HCT116 (cell line): ENCODE results near the gene TIGAR. TPM values are rescaled to one million over a fixed set of nuclear protein-coding genes. Genes with fewer than 3 reads are reported as not detected.

ENCODE experiments used
- ATAC-seq: fragments of 200-7000 bp; cut with Tn5 transposase; 2 replicates; pipeline ENCODE4 v1.9.1; 2020; ENCODE audit warnings: mild to moderate bottlenecking, moderate library complexity
- BruUV-seq: library from RNA; stranded (reverse); fragments of 400-500 nt; replicated peaks from 2 replicates; lab custom pipeline; 2021; lab: Mats Ljungman, UMichigan
- CTCF ChIA-PET: fragments of 300-600 bp; sonication (Branson Sonifier 250); formaldehyde crosslinking; loops from one replicate; lab custom pipeline; 2021; ENCODE audit warnings: antibody characterized with exemption; lab: Charles Lee
- POLR2A ChIA-PET: fragments of 300-600, 350-600 bp; sonication (Branson Sonifier 250); formaldehyde crosslinking; loops from one replicate; lab custom pipeline; 2021; ENCODE audit warnings: antibody characterized with exemption; lab: Charles Lee
- RAD21 ChIA-PET, 2 experiments: fragments of 300-600 bp; sonication (Branson Sonifier 250); formaldehyde crosslinking; loops; one replicate each; lab custom pipeline; 2023; ENCODE audit warnings: low total read pairs in 2 of 2; ENCODE audit not compliant: uncharacterized antibody in 2 of 2, unreplicated experiment in 2 of 2, low non-redundant PET in 1 of 2; lab: Charles Lee
- DNase-seq: peaks from one replicate; pipeline ENCODE4 v3.0.0-alpha.2; 2010; ENCODE audit warnings: low read depth, low spot score
- H2AFZ ChIP-seq: fragments of 200-600 bp; shearing (Covaris generic), sonication (generic); 2 replicates; pipeline ENCODE4 v1.6.1; 2017; ENCODE audit warnings: low read depth, mixed run types, mixed read lengths, antibody characterized with exemption, low read length; ENCODE audit not compliant: poor library complexity, severe bottlenecking
- H3K27ac ChIP-seq: 2 replicates; pipeline ENCODE4 v1.5.1; 2012; ENCODE audit warnings: low read depth, low read length
- H3K27me3 ChIP-seq: fragments of 200-600 bp; sonication (generic); 2 replicates; pipeline ENCODE4 v1.6.1; 2016; ENCODE audit warnings: mixed run types, low read length, mixed read lengths; ENCODE audit not compliant: insufficient read depth
- H3K36me3 ChIP-seq, 2 experiments: fragments of 200-500 bp in 1 of 2; fragments of 200-600 bp in 1 of 2; sonication (Bioruptor generic) in 1 of 2; sonication (generic) in 1 of 2; 2 replicates each; pipeline versions ENCODE4 v1.5.1 to v1.6.1; 2014 to 2016; ENCODE audit warnings: low read length in 2 of 2, inconsistent platforms in 1 of 2, mixed read lengths in 1 of 2, mixed run types in 1 of 2; ENCODE audit not compliant: insufficient read depth in 2 of 2, control insufficient read depth in 1 of 2
- H3K4me1 ChIP-seq, 2 experiments: fragments of 200-600 bp in 1 of 2; sonication (generic) in 1 of 2; 2 replicates each; pipeline versions ENCODE4 v1.5.1 to v1.6.1; 2012 to 2017; ENCODE audit warnings: low read length in 2 of 2, inconsistent platforms in 1 of 2, mild to moderate bottlenecking in 1 of 2, mixed read lengths in 1 of 2, mixed run types in 1 of 2, moderate library complexity in 1 of 2; ENCODE audit not compliant: insufficient read depth in 2 of 2, control insufficient read depth in 1 of 2
- H3K4me2 ChIP-seq: fragments of 200-600 bp; sonication (generic); 2 replicates; pipeline ENCODE4 v1.6.1; 2017; ENCODE audit warnings: mixed run types, low read length, mixed read lengths
- H3K4me3 ChIP-seq, 2 experiments: fragments of 200-600 bp in 1 of 2; sonication (generic) in 1 of 2; replicated peaks in 1 of 2; 2 replicates each; pipeline ENCODE4 v1.5.1; 2011 to 2016; ENCODE audit warnings: low read length in 2 of 2, control low read depth in 1 of 2, low read depth in 1 of 2, mild to moderate bottlenecking in 1 of 2, mixed read lengths in 1 of 2, mixed run types in 1 of 2
- H3K79me2 ChIP-seq: fragments of 200-600 bp; sonication (generic); 2 replicates; pipeline ENCODE4 v1.6.1; 2017; ENCODE audit warnings: mild to moderate bottlenecking, mixed run types, low read length, moderate library complexity, mixed read lengths; ENCODE audit not compliant: insufficient read depth
- H3K9ac ChIP-seq: fragments of 200-600 bp; sonication (generic); 2 replicates; pipeline ENCODE4 v1.6.1; 2016; ENCODE audit warnings: low read length, mixed read lengths
- H3K9me2 ChIP-seq: fragments of 200-600 bp; sonication (generic), shearing (Covaris generic); 2 replicates; pipeline ENCODE4 v1.6.1; 2017; ENCODE audit warnings: mixed run types, mild to moderate bottlenecking, moderate library complexity; ENCODE audit not compliant: insufficient read depth
- H3K9me3 ChIP-seq, 2 experiments: fragments of 200-500 bp in 1 of 2; fragments of 200-600 bp in 1 of 2; sonication (Bioruptor generic) in 1 of 2; sonication (generic) in 1 of 2; 2 replicates each; pipeline ENCODE4 v1.6.1; 2014 to 2017; ENCODE audit warnings: low read length in 2 of 2, mixed read lengths in 2 of 2, inconsistent platforms in 1 of 2, low read depth in 1 of 2, mild to moderate bottlenecking in 1 of 2, mixed run types in 1 of 2, moderate library complexity in 1 of 2; ENCODE audit not compliant: control insufficient read depth in 1 of 2, insufficient read depth in 1 of 2
- H4K20me1 ChIP-seq: fragments of 200-600 bp; sonication (generic), shearing (Covaris generic); 2 replicates; pipeline ENCODE4 v1.6.1; 2017; ENCODE audit warnings: mixed run types, mild to moderate bottlenecking, moderate library complexity; ENCODE audit not compliant: insufficient read depth
- CBX3 ChIP-seq: IDR thresholded peaks from 2 replicates; pipeline ENCODE4 v1.6.1; 2012; ENCODE audit warnings: low read depth
- CEBPB ChIP-seq: IDR thresholded peaks from 2 replicates; pipeline ENCODE4 v1.6.1; 2012; ENCODE audit warnings: low read depth
- ELF1 ChIP-seq: IDR thresholded peaks from 2 replicates; pipeline ENCODE4 v1.6.1; 2012; ENCODE audit warnings: low read depth, borderline replicate concordance
- FOSL1 ChIP-seq: IDR thresholded peaks from 2 replicates; pipeline ENCODE4 v1.6.1; 2012; ENCODE audit warnings: low read depth
- POLR2AphosphoS5 ChIP-seq: IDR thresholded peaks from 2 replicates; pipeline ENCODE4 v1.6.1; 2011; ENCODE audit warnings: mild to moderate bottlenecking, low read depth, low read length, moderate library complexity
- RAD21 ChIP-seq: IDR thresholded peaks from 2 replicates; pipeline ENCODE4 v1.6.1; 2012; ENCODE audit warnings: low read depth, mild to moderate bottlenecking
- SRF ChIP-seq: IDR thresholded peaks from 2 replicates; pipeline ENCODE4 v1.6.1; 2012; ENCODE audit warnings: low read depth
- TCF7L2 ChIP-seq: IDR thresholded peaks from 2 replicates; pipeline ENCODE4 v1.7.0; 2011; ENCODE audit warnings: borderline replicate concordance, inconsistent platforms; ENCODE audit not compliant: insufficient read depth, insufficient read length; ENCODE audit errors: extremely low read depth
- ZFX ChIP-seq: fragments of 450-650 bp; IDR thresholded peaks from 2 replicates; pipeline ENCODE4 v1.6.1; 2017
- ZNF274 ChIP-seq: fragments of 200-500 bp; sonication (Bioruptor generic); IDR thresholded peaks from 2 replicates; pipeline ENCODE4 v1.6.1; 2014; ENCODE audit warnings: mild to moderate bottlenecking, low read depth, low read length, inconsistent platforms
- intact Hi-C: fragments of 100-400 bp; cut with micrococcal nuclease; formaldehyde crosslinking; loops from 2 replicates; pipeline ENCODE4 v1.10.0; 2022
- total RNA-seq: library from RNA; stranded (reverse); gene quantifications from one replicate; pipeline ENCODE4 v1.2.1, GENCODE V29; 2021; ENCODE audit not compliant: unreplicated experiment
- TF ChIP-seq, protein P1 (sequence below), 3 experiments: fragments of 200-600 bp in 1 of 3; sonication (generic) in 1 of 3; IDR thresholded peaks in 2 of 3; conservative IDR thresholded peaks in 1 of 3; 2 replicates each; pipeline ENCODE4 v1.5.1; 2012 to 2017; ENCODE audit warnings: low read depth in 2 of 3, low read length in 2 of 3, antibody characterized with exemption in 1 of 3, borderline replicate concordance in 1 of 3, control low read depth in 1 of 3, mild to moderate bottlenecking in 1 of 3, mixed read lengths in 1 of 3, mixed run types in 1 of 3, moderate library complexity in 1 of 3; ENCODE audit not compliant: insufficient read depth in 1 of 3
- TF ChIP-seq, protein P2 (sequence below): IDR thresholded peaks from 2 replicates; pipeline ENCODE4 v1.6.1; 2011; ENCODE audit warnings: mild to moderate bottlenecking, low read length, moderate library complexity; ENCODE audit not compliant: insufficient replicate concordance; ENCODE audit errors: extremely low read depth
- TF ChIP-seq, protein P3 (sequence below): IDR thresholded peaks from 2 replicates; pipeline ENCODE4 v1.6.1; 2012
- TF ChIP-seq, protein P4 (sequence below): IDR thresholded peaks from 2 replicates; pipeline ENCODE4 v1.6.1; 2012; ENCODE audit warnings: low read depth

TIGAR gene
- total RNA-seq, 1 experiment from 2014 or later, result 13.7 TPM

DNA sequence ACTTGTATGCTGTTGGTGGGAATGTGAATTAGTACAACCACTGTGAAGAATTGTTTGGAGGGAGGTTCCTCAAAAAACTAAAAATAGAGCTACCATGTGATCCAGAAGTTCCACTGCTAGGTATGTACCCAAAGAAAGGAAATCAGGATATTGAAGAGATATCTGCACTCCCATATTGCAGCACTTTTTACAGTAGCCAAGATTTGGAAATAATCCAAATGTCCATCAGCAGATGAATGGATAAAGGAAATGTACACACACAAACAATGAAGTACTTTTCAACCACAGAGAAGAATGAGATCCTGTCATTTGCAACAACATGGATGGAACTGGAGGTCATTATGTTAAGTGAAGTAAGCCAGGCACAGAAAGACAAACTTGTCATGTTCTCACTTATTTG, 25.9 kb downstream of the TIGAR start:
- H4K20me1 ChIP-seq, result no peaks in the 10 kb centered on the region
- no peaks in the 10 kb centered on the region for H3K9me3 ChIP-seq
- peaks cover 0 to under 1% of the 10 kb centered on the region in 2 experiments; a peak in 2 of 4 replicates for H3K36me3 ChIP-seq
- H3K27me3 ChIP-seq, result no peaks in the 10 kb centered on the region
- H2AFZ ChIP-seq, result no peak overlapping the region
- no peaks in the 10 kb centered on the region for H3K4me1 ChIP-seq
- no peak overlapping the region for H3K9ac ChIP-seq
- H3K4me3 ChIP-seq, result no peak overlapping the region
- no peak overlapping the region for H3K4me2 ChIP-seq
- intact Hi-C loops, result no loop called here
- no peaks in the 10 kb centered on the region for H3K9me2 ChIP-seq
- ChIA-PET RAD21 (no interaction called here), CTCF (no interaction called here), POLR2A (no interaction called here)
- DNase-seq, result no peak
- no peaks in the 10 kb centered on the region for H3K79me2 ChIP-seq
- TF ChIP-seq CBX3 (no peak), TCF7L2 (no peak), POLR2AphosphoS5 (no peak), ZNF274 (no peak), FOSL1 (no peak), SRF (no peak), ELF1 (no peak), CEBPB (no peak), RAD21 (no peak), ZFX (no peak)
- TF ChIP-seq, protein P1, sequence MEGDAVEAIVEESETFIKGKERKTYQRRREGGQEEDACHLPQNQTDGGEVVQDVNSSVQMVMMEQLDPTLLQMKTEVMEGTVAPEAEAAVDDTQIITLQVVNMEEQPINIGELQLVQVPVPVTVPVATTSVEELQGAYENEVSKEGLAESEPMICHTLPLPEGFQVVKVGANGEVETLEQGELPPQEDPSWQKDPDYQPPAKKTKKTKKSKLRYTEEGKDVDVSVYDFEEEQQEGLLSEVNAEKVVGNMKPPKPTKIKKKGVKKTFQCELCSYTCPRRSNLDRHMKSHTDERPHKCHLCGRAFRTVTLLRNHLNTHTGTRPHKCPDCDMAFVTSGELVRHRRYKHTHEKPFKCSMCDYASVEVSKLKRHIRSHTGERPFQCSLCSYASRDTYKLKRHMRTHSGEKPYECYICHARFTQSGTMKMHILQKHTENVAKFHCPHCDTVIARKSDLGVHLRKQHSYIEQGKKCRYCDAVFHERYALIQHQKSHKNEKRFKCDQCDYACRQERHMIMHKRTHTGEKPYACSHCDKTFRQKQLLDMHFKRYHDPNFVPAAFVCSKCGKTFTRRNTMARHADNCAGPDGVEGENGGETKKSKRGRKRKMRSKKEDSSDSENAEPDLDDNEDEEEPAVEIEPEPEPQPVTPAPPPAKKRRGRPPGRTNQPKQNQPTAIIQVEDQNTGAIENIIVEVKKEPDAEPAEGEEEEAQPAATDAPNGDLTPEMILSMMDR (IDR thresholded peaks at IDR 0.05 in 2 of 3, conservative IDR thresholded peaks at IDR 0.05 in 1 of 3; ENCODE audit: borderline replicate concordance in 1 of 3, insufficient read depth in 1 of 3, low read depth in 2 of 3, low read length in 2 of 3), result no peak
- TF ChIP-seq, protein P2, sequence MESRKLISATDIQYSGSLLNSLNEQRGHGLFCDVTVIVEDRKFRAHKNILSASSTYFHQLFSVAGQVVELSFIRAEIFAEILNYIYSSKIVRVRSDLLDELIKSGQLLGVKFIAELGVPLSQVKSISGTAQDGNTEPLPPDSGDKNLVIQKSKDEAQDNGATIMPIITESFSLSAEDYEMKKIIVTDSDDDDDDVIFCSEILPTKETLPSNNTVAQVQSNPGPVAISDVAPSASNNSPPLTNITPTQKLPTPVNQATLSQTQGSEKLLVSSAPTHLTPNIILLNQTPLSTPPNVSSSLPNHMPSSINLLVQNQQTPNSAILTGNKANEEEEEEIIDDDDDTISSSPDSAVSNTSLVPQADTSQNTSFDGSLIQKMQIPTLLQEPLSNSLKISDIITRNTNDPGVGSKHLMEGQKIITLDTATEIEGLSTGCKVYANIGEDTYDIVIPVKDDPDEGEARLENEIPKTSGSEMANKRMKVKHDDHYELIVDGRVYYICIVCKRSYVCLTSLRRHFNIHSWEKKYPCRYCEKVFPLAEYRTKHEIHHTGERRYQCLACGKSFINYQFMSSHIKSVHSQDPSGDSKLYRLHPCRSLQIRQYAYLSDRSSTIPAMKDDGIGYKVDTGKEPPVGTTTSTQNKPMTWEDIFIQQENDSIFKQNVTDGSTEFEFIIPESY, result no peak
- TF ChIP-seq, protein P3, sequence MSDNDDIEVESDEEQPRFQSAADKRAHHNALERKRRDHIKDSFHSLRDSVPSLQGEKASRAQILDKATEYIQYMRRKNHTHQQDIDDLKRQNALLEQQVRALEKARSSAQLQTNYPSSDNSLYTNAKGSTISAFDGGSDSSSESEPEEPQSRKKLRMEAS, result no peak
- TF ChIP-seq, protein P4, sequence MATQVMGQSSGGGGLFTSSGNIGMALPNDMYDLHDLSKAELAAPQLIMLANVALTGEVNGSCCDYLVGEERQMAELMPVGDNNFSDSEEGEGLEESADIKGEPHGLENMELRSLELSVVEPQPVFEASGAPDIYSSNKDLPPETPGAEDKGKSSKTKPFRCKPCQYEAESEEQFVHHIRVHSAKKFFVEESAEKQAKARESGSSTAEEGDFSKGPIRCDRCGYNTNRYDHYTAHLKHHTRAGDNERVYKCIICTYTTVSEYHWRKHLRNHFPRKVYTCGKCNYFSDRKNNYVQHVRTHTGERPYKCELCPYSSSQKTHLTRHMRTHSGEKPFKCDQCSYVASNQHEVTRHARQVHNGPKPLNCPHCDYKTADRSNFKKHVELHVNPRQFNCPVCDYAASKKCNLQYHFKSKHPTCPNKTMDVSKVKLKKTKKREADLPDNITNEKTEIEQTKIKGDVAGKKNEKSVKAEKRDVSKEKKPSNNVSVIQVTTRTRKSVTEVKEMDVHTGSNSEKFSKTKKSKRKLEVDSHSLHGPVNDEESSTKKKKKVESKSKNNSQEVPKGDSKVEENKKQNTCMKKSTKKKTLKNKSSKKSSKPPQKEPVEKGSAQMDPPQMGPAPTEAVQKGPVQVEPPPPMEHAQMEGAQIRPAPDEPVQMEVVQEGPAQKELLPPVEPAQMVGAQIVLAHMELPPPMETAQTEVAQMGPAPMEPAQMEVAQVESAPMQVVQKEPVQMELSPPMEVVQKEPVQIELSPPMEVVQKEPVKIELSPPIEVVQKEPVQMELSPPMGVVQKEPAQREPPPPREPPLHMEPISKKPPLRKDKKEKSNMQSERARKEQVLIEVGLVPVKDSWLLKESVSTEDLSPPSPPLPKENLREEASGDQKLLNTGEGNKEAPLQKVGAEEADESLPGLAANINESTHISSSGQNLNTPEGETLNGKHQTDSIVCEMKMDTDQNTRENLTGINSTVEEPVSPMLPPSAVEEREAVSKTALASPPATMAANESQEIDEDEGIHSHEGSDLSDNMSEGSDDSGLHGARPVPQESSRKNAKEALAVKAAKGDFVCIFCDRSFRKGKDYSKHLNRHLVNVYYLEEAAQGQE, result no peak
- no peak for ATAC-seq
- H3K27ac ChIP-seq, result no peak overlapping the region
- BruUV-seq, result no TSS peak
